Measurements from ENCODE around the gene NLGN1.

DNA sequence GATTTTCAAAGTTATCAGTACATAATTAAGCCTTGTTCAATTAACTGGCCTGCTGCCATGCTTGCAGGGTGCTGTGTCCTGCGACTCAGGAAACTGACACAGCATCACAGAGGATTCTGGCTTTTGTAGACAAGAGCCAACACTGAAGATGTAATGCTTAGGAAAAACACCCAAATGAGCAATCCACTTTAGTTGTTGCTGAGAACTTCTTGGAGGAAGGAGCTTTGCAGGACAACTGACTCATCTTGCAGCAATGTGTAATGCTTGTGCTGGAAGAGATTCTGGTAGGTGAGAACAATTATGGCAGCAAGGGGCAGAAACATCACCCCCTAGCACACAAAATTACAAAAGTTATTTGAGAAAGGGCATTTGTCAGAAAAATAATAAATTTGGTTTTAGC lies 67.6 kb downstream of the NLGN1 start:
- TF ChIP-seq POLR2AphosphoS5 (IDR thresholded peaks at IDR 0.05; ENCODE audit: low read depth, low read length): no peak
- TF ChIP-seq TAF1 (IDR thresholded peaks at IDR 0.05; ENCODE audit: borderline replicate concordance, insufficient read depth, low read length): no peak
